GM19395 (cell line): ENCODE results near the gene CLCA1.

Experiments
- ATAC-seq: cut with Tn5 transposase; IDR thresholded peaks from one replicate; pipeline ENCODE4 v1.9.1; 2021; ENCODE audit warnings: mild to moderate bottlenecking, moderate library complexity; ENCODE audit not compliant: unreplicated experiment

CLCA1 gene

DNA sequence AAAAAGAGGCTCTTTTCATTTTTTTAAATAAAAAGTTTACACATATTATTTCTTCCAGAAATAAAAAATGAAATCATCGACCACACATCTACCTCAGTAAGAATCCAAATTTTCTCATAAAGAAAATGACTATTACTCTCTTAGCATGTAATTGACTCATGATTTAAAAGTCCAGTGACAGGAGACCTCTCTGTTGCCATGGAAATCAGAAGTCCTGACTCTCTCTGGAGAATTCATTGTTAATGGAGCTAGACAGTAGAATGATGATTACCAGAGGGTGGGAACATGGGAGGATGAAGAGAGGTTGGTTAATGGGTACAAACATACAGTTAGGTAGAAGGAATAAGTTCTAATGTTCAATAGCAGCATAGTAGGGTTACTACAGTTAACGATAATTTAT is 73.1 kb downstream of the CLCA1 start:
- ATAC-seq, result no peak

DNA sequence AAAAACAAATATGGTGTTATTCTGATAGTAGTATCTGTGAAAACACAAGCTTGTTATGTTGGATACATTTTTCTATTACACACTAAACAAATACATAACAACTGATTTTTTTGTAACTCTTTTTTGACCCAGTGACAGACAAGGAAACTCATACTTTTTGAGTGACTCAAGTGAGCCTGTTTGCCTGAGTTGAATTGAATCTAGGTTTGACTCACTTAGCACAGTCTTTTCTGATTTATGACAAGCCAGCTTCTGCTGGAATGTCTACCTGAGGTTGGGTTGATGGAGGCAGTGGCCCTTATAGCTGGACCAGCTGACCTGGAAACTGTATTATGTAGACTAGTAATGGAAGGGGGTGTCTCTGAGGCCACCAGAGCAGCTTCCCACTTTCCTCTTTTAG is 73.9 kb downstream of the CLCA1 start:
- no peak for ATAC-seq

DNA sequence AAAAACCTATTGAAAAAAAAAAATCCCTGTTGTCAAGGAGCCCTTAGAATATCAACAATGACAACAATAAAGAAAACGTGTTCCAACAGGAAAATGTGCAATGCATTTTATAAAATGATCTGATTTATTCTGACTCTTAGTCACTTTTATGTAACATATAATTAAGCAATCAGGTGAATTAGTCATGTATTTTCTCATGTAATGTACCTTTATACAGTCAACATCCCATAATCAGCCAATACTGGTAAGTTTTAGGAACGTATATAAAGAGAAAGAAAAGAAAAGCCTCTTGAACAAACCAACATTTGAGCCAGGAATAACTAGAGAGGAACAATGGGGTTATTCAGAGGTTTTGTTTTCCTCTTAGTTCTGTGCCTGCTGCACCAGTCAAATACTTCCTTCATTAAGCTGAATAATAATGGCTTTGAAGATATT is 78.1 kb downstream of the CLCA1 start, which contains the start of gene CLCA4:
CLCA4 (plus strand) TSS at position 292 of the 435 bp plus-strand sequence; CDS start at position 334, 42 bp downstream.
- ATAC-seq, result no peak

DNA sequence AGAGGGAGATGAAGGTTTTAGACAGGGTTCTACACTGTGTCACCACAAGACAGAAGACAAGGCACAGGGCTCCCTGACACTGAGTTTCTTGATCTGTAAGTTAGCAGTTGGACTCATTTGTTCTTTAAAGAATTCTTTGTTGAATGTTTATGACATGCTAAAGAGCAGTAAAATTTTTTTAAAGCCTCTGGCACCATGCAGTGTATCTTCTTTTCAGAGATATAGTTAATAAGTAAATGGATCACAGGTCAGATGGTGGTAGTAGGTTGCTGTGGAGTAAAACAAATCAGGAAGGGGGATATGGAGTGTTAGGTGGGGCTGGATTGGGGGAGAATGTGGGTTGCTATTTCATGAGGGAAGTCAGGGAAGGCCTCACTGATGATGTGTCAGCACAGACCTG is 80.1 kb downstream of the CLCA1 start:
- ATAC-seq, result no peak
